HepG2 (cell line): ENCODE data around the gene PHKB. TPM values are rescaled to one million over a fixed set of nuclear protein-coding genes. Genes with fewer than 3 reads are reported as not detected.

ENCODE experiments used
- ELF4 ChIP-seq: sonication (generic); formaldehyde crosslinking; IDR thresholded peaks from 2 replicates; pipeline ENCODE4 v1.5.0; 2020; ENCODE audit warnings: missing genetic modification reagents, mild to moderate bottlenecking, moderate library complexity, borderline replicate concordance
- HES4 ChIP-seq: sonication (generic); formaldehyde crosslinking; IDR thresholded peaks from 2 replicates; pipeline ENCODE4 v1.9.0; 2021; ENCODE audit warnings: mild to moderate bottlenecking, missing genetic modification reagents, borderline replicate concordance
- MAFG ChIP-seq: sonication (generic); formaldehyde crosslinking; IDR thresholded peaks from 2 replicates; pipeline ENCODE4 v1.5.1; 2020; ENCODE audit warnings: mild to moderate bottlenecking, missing genetic modification reagents
- MTF1 ChIP-seq: sonication (generic); formaldehyde crosslinking; IDR thresholded peaks from 2 replicates; pipeline ENCODE4 v1.5.0; 2020; ENCODE audit warnings: missing genetic modification reagents
- TOE1 ChIP-seq: sonication (generic); formaldehyde crosslinking; IDR thresholded peaks from 2 replicates; pipeline ENCODE4 v1.4.0; 2020; ENCODE audit warnings: mild to moderate bottlenecking, missing genetic modification reagents
- ZNF7 ChIP-seq: IDR thresholded peaks from 2 replicates; pipeline ENCODE4 v1.6.1; 2016; ENCODE audit warnings: missing biosample characterization, missing genetic modification reagents
- polyA plus RNA-seq, 8 experiments: library from polyadenylated mRNA; depleted of rRNA in 3 of 8; stranded (reverse) in 7 of 8; unstranded in 1 of 8; fragments of >200 nt; fragmentation: Illumina TruSeq in 4 of 8; extraction: Trizol in 4 of 8; gene quantifications; 2 replicates each; pipeline versions ENCODE4 v1.2.1 to v1.2.3, GENCODE V29; 2011 to 2016; ENCODE audit warnings: low read depth in 4 of 8, missing spikeins in 1 of 8, mixed read lengths in 1 of 8; ENCODE audit not compliant: insufficient read depth in 1 of 8
- total RNA-seq, 5 experiments: library from RNA; depleted of rRNA; stranded (reverse); fragments of >200 nt; fragmentation: Illumina TruSeq; extraction: Trizol; gene quantifications; 2 replicates each; pipeline ENCODE4 v1.2.3, GENCODE V29; 2016; ENCODE audit warnings: low read depth in 1 of 5
- TF ChIP-seq, protein P1 (sequence below), 2 experiments: fragments of 450-650 bp in 1 of 2; sonication (generic) in 1 of 2; formaldehyde crosslinking in 1 of 2; IDR thresholded peaks; 2 replicates each; pipeline versions ENCODE4 v1.6.1 to v1.8.0; 2016 to 2022; ENCODE audit warnings: antibody characterized with exemption in 1 of 2, mild to moderate bottlenecking in 1 of 2, missing genetic modification reagents in 1 of 2
- TF ChIP-seq, protein P2 (sequence below): sonication (generic); formaldehyde crosslinking; IDR thresholded peaks from 2 replicates; pipeline ENCODE4 v1.9.0; 2021; ENCODE audit warnings: missing genetic modification reagents, borderline replicate concordance
- TF ChIP-seq, protein P3 (sequence below): sonication (generic); formaldehyde crosslinking; IDR thresholded peaks from 2 replicates; pipeline ENCODE4 v1.4.0; 2020; ENCODE audit warnings: mild to moderate bottlenecking, missing genetic modification reagents, borderline replicate concordance

The PHKB gene
- total and polyA plus RNA-seq, 2 of the 13 experiments (the other 11 are each of a cell fraction or from before 2014, with no cell fraction given): 66.0 to 80.8 TPM

DNA sequence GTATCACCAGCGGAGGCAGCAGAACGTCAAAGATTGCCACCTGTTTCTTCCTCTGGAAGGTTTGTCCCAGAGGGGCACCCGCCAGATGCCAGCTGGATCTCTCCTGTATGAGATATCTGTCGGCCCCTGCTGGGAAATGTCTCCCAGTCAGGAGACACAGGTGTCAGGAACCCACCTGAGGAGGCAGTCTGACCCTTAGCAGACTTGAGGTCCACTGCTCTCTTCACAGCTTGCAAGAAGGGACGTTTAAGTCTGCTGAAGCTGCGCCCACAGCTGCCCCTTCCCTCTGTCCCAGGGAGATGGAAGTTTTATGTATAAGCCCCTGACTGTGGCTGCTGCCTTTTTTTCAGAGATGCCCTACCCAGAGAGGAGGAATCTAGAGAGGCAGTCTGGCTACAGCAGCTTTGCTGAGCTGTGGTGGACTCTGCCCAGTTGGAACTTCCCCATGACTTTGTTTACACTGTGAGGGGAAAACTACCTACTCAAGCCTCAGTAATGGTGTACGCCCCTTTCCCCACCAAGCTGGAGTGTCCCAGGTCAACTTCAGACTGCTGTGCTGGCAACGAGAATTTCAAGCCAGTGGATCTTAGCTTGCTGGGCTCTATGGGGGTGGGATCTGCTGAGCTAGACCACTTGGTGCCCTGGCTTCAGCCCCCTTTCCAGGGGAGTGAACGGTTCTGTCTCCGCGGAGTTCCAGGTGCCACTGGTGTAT, 92.9 kb downstream of the PHKB start (continued):
- TF ChIP-seq, protein P1, sequence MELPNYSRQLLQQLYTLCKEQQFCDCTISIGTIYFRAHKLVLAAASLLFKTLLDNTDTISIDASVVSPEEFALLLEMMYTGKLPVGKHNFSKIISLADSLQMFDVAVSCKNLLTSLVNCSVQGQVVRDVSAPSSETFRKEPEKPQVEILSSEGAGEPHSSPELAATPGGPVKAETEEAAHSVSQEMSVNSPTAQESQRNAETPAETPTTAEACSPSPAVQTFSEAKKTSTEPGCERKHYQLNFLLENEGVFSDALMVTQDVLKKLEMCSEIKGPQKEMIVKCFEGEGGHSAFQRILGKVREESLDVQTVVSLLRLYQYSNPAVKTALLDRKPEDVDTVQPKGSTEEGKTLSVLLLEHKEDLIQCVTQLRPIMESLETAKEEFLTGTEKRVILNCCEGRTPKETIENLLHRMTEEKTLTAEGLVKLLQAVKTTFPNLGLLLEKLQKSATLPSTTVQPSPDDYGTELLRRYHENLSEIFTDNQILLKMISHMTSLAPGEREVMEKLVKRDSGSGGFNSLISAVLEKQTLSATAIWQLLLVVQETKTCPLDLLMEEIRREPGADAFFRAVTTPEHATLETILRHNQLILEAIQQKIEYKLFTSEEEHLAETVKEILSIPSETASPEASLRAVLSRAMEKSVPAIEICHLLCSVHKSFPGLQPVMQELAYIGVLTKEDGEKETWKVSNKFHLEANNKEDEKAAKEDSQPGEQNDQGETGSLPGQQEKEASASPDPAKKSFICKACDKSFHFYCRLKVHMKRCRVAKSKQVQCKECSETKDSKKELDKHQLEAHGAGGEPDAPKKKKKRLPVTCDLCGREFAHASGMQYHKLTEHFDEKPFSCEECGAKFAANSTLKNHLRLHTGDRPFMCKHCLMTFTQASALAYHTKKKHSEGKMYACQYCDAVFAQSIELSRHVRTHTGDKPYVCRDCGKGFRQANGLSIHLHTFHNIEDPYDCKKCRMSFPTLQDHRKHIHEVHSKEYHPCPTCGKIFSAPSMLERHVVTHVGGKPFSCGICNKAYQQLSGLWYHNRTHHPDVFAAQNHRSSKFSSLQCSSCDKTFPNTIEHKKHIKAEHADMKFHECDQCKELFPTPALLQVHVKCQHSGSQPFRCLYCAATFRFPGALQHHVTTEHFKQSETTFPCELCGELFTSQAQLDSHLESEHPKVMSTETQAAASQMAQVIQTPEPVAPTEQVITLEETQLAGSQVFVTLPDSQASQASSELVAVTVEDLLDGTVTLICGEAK (IDR thresholded peaks at IDR 0.05): no peak
- TF ChIP-seq, protein P1 (CRISPR knock-in tag; IDR thresholded peaks at IDR 0.05): no peak
- TF ChIP-seq, protein P2, sequence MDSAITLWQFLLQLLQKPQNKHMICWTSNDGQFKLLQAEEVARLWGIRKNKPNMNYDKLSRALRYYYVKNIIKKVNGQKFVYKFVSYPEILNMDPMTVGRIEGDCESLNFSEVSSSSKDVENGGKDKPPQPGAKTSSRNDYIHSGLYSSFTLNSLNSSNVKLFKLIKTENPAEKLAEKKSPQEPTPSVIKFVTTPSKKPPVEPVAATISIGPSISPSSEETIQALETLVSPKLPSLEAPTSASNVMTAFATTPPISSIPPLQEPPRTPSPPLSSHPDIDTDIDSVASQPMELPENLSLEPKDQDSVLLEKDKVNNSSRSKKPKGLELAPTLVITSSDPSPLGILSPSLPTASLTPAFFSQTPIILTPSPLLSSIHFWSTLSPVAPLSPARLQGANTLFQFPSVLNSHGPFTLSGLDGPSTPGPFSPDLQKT: no peak
- TF ChIP-seq ELF4 (CRISPR knock-in tag) (0 out of 2 replicates have a peak, but pooled peaks have one; percentile 41), HES4 (CRISPR knock-in tag) (no peak), MAFG (CRISPR knock-in tag) (0 out of 2 replicates have a peak, but pooled peaks have one; percentile 28), MTF1 (no peak), TOE1 (CRISPR knock-in tag) (no peak), ZNF7 (no peak)
- TF ChIP-seq, protein P3, sequence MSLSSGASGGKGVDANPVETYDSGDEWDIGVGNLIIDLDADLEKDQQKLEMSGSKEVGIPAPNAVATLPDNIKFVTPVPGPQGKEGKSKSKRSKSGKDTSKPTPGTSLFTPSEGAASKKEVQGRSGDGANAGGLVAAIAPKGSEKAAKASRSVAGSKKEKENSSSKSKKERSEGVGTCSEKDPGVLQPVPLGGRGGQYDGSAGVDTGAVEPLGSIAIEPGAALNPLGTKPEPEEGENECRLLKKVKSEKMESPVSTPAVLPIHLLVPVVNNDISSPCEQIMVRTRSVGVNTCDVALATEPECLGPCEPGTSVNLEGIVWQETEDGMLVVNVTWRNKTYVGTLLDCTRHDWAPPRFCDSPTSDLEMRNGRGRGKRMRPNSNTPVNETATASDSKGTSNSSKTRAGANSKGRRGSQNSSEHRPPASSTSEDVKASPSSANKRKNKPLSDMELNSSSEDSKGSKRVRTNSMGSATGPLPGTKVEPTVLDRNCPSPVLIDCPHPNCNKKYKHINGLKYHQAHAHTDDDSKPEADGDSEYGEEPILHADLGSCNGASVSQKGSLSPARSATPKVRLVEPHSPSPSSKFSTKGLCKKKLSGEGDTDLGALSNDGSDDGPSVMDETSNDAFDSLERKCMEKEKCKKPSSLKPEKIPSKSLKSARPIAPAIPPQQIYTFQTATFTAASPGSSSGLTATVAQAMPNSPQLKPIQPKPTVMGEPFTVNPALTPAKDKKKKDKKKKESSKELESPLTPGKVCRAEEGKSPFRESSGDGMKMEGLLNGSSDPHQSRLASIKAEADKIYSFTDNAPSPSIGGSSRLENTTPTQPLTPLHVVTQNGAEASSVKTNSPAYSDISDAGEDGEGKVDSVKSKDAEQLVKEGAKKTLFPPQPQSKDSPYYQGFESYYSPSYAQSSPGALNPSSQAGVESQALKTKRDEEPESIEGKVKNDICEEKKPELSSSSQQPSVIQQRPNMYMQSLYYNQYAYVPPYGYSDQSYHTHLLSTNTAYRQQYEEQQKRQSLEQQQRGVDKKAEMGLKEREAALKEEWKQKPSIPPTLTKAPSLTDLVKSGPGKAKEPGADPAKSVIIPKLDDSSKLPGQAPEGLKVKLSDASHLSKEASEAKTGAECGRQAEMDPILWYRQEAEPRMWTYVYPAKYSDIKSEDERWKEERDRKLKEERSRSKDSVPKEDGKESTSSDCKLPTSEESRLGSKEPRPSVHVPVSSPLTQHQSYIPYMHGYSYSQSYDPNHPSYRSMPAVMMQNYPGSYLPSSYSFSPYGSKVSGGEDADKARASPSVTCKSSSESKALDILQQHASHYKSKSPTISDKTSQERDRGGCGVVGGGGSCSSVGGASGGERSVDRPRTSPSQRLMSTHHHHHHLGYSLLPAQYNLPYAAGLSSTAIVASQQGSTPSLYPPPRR: no peak
